Mucosa of descending colon (tissue), 3 donors: Measurements from ENCODE around the gene WNT9A. TPM values are rescaled to one million over a fixed set of nuclear protein-coding genes. Genes with fewer than 3 reads are reported as not detected.
A peak's percentile ranks its signal among the peaks of the same experiment; 100 is the strongest.

Source experiments
- ATAC-seq: fragments of 200-7000 bp; cut with Tn5 transposase; one replicate; pipeline ENCODE4 v1.9.1; 2020; ENCODE audit warnings: mild to moderate bottlenecking, moderate library complexity
- DNase-seq, 3 donors: peaks; one replicate each; pipeline ENCODE4 v3.0.0-alpha.2; 2020
- H3K36me3 ChIP-seq: fragments of 200-600 bp; one replicate; pipeline ENCODE4 v1.8.0; 2021; ENCODE audit warnings: low read depth, mild to moderate bottlenecking
- H3K4me1 ChIP-seq: fragments of 200-600 bp; one replicate; pipeline ENCODE4 v1.8.0; 2021; ENCODE audit warnings: low read depth, mild to moderate bottlenecking
- H3K4me3 ChIP-seq: fragments of 200-600 bp; one replicate; pipeline ENCODE4 v1.8.0; 2021; ENCODE audit warnings: mild to moderate bottlenecking
- H3K9me3 ChIP-seq: fragments of 200-600 bp; one replicate; pipeline ENCODE4 v1.8.0; 2021; ENCODE audit warnings: mild to moderate bottlenecking
- CTCF ChIP-seq: fragments of 200-600 bp; IDR thresholded peaks from one replicate; pipeline ENCODE4 v1.8.0; 2022; ENCODE audit warnings: antibody characterized with exemption, mild to moderate bottlenecking
- intact Hi-C, 2 donors: fragments of 100-400 bp; cut with DNase I in 1 of 2; cut with micrococcal nuclease in 1 of 2; formaldehyde crosslinking; loops; one replicate each; pipeline versions ENCODE4 v1.11.0 to v1.11.1; 2022; cut with DNase I, micrococcal nuclease
- total RNA-seq, 3 donors: library from RNA; stranded (reverse); fragmentation: NEBNext Ultra II Directional in 2 of 3; extraction: Animal tissue kit (Norgen Biotek cat#: 25700) in 2 of 3; gene quantifications; one replicate each; pipeline versions ENCODE4 v1.2.1 to v1.2.4, GENCODE V29; 2021 to 2023
- donor health status: DM: no; HTN: no; CAD: no; lungs with moderate emphysema.
- donor health status: DM: no; HTN: no; CAD: no.
- donor health status: DM: no; HTN: yes; CAD: no.

WNT9A gene
- total RNA-seq, 3 donors from 2014 or later = 1.7 to 12.7 (median 2.4) TPM

GRCh38 chr1:227926896-227927885 is 20.5 kb downstream of the WNT9A start:
- TF ChIP-seq CTCF = no peak
- no peak for ATAC-seq
- Histone ChIP-seq H3K9me3 (no peaks in the 10 kb centered on the region), H3K4me1 (no peaks in the 10 kb centered on the region), H3K4me3 (no peak overlapping the region), H3K36me3 (no peaks in the 10 kb centered on the region)
- peak in 1 of 3 donors; percentile 35 for DNase-seq
- intact Hi-C loops = no loop called here

GRCh38 chr1:227926216-227926791 is 21.4 kb downstream of the WNT9A start:
- intact Hi-C loops = no loop called here
- ATAC-seq (no peak), DNase-seq (peak in 1 of 3 donors; percentile 35)
- Histone ChIP-seq H3K4me3 (no peak overlapping the region), H3K36me3 (no peaks in the 10 kb centered on the region), H3K9me3 (no peaks in the 10 kb centered on the region), H3K4me1 (no peaks in the 10 kb centered on the region)
- TF ChIP-seq CTCF = no peak

- no peak for TF ChIP-seq CTCF
- no peaks in the 10 kb centered on the region for H3K36me3 ChIP-seq
- H3K4me1 ChIP-seq = no peaks in the 10 kb centered on the region
- ATAC-seq = no peak
- H3K4me3 ChIP-seq = no peak overlapping the region
- H3K9me3 ChIP-seq = no peaks in the 10 kb centered on the region
- DNase-seq = no peak
- intact Hi-C loops = no loop called here
Measured at GRCh38 chr1:227925582-227926198, 22.0 kb downstream of the WNT9A start.

GRCh38 chr1:227924833-227925574 is 22.7 kb downstream of the WNT9A start:
- Histone ChIP-seq H3K36me3 (no peaks in the 10 kb centered on the region), H3K4me3 (no peak overlapping the region), H3K9me3 (no peaks in the 10 kb centered on the region), H3K4me1 (no peaks in the 10 kb centered on the region)
- ATAC-seq (no peak), DNase-seq (peak in 1 of 3 donors; percentile 42)
- no peak for TF ChIP-seq CTCF
- intact Hi-C loops = no loop called here

GRCh38 chr1:227924168-227924832 is 23.4 kb downstream of the WNT9A start:
- no peaks in the 10 kb centered on the region for H3K9me3 ChIP-seq
- DNase-seq (peak in 1 of 3 donors; percentile 24), ATAC-seq (no peak)
- H3K4me3 ChIP-seq = no peak overlapping the region
- intact Hi-C loops = no loop called here
- no peaks in the 10 kb centered on the region for H3K36me3 ChIP-seq
- no peak for TF ChIP-seq CTCF
- no peaks in the 10 kb centered on the region for H3K4me1 ChIP-seq
